GM12873 (cell line): ENCODE results near the gene USP47.

ENCODE experiments used
- CTCF ChIP-seq: IDR thresholded peaks from 2 replicates; pipeline ENCODE4 v1.5.1; 2012; ENCODE audit warnings: low read depth, mild to moderate bottlenecking, moderate library complexity, low read length, control low read depth; ENCODE audit not compliant: insufficient read depth; ENCODE audit errors: missing control alignments

Gene USP47

GRCh38 chr11:11972730-11973341 lies 131.1 kb downstream of the USP47 start:
- TF ChIP-seq CTCF, result no peak

DNA sequence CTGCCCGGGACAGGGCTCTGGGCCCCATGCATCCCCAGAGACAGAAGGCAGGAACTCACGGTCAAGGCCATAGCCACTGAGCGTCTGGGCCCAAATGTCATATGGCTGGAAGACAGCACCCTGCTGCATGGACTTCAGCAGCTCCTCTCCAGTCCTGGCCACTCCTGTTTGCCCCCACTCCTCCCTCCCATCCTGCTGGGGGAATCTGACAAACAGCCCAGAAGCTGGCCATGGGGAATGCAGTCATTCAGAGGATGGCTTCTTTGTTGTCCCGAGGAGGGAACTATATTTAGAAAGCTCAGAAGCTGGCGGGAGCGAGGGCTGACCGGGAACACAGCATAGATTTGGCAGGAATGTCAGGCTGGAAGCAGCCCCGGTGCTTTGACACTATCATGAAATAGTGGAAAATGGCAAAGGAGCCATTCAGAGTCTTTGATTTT lies 131.6 kb downstream of the USP47 start:
- TF ChIP-seq CTCF, result no peak

DNA sequence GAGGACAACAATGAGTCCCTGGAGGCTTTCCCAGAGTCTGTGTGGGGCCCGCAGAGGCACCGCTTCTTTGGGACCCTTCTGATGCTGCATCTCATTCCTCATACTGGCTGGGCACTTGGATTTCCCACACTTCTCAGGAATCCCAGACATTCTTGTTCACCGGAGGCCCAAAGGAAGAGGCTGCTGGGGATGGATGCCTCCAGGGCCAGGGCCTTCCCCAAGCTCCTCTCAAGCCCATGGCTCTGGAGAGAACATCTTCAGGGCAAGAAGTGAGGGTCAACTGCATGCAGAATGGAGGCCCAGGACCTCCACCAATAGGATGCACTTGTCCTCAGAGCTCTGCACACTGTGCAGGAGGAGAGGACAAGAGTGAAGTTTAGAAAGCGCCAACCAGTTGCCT lies 132.1 kb downstream of the USP47 start:
- TF ChIP-seq CTCF, result no peak

GRCh38 chr11:11975201-11976092 lies 133.7 kb downstream of the USP47 start:
- no peak for TF ChIP-seq CTCF

GRCh38 chr11:11976481-11977127 lies 134.8 kb downstream of the USP47 start:
- TF ChIP-seq CTCF, result no peak

- no peak for TF ChIP-seq CTCF
These were observed 135.6 kb downstream of the USP47 start for GRCh38 chr11:11977206-11977938.
